GM08714 (cell line): Measurements from ENCODE around the gene DMD.

Experiments used
- H3K4me3 ChIP-seq: fragments of 200-500 bp; sonication (Bioruptor generic); 2 replicates; pipeline ENCODE4 v1.5.1; 2014; ENCODE audit warnings: mild to moderate bottlenecking, low read length, inconsistent platforms
- ZNF274 ChIP-seq: IDR thresholded peaks from 2 replicates; pipeline ENCODE4 v1.6.1; 2012; ENCODE audit warnings: mild to moderate bottlenecking, low read depth, low read length

DMD gene

DNA sequence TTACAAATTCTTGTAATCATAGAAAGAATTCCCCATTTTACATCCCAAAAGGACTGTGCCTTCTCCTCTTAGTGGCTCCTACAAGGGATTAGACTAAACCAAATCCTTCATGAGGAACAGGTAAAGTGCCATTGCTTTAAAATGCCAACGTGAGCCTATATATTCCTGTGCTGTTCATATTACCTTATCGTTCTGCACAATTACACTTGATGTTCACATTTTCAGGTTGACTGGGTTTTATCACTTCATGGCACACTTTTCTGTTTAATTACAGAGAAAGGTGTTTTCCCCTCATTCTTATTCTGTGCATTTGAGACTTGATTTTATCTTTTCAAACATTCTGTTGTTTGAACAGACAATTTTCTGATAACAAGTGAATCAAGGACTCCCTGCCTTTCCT is 1493.9 kb downstream of the DMD start:
- no peak overlapping the region for H3K4me3 ChIP-seq
- TF ChIP-seq ZNF274: no peak

DNA sequence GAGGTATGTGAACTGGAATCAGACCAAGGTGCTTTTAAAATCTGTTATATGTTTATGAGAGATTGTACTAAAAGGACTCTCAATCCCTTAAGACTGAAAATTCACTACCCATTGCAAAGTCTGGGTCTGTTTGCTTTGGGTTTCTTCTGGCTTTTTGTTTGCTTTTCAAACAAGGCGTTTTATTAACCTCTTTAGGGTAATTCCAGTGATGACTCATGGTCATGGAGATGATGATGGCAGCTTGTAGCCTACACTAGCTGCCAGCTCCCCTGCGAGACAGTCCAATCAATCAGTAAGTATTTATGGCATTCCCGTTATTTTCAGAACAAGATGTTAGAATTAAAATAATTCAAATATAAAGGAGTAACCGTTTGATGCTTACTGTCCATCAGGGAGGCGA is 1495.7 kb downstream of the DMD start:
- no peak overlapping the region for H3K4me3 ChIP-seq
- TF ChIP-seq ZNF274: no peak

DNA sequence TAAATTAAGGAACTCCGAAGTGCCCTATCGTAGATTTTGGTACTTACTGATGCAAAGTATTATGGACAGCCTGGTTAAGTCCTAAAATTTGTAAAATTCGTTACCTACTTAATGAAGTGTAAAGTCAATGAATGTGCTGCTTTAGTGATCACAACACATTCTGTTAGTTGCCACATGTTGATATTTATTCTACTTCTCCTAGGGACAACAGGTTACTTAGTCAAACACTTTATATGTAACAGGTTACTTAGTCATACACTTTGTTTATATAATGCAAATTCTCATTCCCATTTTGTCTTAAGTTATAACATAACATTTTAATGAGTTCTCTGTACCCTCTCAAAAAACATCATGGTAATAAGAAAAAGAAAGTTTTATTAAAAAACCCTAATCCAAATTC is 1496.6 kb downstream of the DMD start:
- no peak for TF ChIP-seq ZNF274
- H3K4me3 ChIP-seq: no peak overlapping the region

DNA sequence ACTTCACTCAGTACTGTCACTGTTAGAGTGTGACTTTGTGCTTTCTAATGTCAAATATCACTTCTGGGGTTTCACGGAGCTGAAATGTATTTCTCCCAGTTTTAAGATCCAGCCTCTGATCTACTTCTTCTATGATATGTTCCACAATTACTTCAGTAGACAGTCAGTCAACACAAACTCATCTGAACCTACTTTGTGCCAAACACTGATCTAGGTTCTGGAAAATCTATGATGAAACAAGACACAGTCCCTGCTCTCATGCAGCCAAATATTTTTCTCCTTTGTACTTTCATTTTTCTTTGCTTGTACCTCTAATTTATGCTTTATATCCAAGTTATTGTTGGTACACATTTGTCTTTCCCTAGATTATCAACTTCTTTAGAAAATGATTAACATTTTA is 1498.2 kb downstream of the DMD start:
- no peak for TF ChIP-seq ZNF274

DNA sequence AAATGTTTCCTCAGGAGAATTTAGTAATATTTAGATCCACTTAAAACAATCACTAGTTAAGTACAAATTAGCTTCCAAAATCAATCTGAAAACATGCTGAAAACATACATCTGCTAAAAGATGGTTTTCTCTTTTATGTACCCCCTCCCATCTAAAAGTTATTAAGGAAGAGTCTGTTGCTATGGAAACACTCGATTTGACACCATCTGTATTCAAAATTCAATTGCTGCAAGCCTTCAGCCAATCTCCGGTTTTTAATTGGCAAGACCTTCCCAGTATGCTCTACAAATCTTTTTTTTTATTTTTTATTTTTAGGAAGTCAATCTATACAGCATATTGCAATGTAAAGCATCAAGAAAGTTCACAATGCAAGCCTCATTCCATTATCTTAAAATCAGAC is 1500.2 kb downstream of the DMD start:
- TF ChIP-seq ZNF274: no peak
- H3K4me3 ChIP-seq: no peak overlapping the region

More for the DNA sequence above, 1498.2 kb downstream of the DMD start:
- no peak overlapping the region for H3K4me3 ChIP-seq

DNA sequence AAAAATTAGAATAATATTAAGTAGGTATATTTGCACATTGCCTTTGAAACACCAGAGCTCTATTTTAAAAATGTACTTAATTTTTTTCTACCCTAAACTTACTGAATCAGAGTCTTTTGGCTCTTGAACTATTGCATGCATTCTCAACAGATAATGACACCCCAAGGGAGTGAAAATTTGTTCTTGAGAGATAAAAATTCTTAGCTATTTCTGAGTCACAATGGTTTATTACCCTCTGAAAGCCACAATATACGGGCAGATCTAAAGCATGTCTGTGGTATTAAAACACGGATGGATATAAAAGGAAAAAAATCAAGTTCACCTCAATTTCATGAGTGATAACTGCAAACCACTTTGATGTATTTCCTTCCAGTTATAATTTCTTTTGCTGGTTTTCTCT is 1503.2 kb downstream of the DMD start:
- no peak overlapping the region for H3K4me3 ChIP-seq
- no peak for TF ChIP-seq ZNF274

DNA sequence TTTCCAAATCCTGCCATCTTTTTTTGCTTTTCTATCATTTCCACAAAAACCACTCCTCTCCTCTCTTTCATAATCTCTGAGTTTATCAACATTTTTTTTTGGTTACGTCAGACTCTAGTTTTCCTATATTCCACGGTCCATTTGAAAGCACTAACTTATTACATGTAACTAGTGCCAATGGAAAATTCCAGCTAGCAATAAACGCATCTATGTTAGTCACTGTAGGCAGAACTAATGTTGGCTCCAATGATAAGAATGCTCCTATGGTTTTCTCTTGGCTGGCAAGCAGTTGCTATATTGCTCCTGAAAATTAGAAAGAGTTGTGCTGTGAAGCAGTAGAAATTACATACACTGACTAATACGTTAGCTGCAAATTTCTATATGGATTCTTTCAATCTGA is 1504.9 kb downstream of the DMD start:
- TF ChIP-seq ZNF274: no peak
- no peak overlapping the region for H3K4me3 ChIP-seq

DNA sequence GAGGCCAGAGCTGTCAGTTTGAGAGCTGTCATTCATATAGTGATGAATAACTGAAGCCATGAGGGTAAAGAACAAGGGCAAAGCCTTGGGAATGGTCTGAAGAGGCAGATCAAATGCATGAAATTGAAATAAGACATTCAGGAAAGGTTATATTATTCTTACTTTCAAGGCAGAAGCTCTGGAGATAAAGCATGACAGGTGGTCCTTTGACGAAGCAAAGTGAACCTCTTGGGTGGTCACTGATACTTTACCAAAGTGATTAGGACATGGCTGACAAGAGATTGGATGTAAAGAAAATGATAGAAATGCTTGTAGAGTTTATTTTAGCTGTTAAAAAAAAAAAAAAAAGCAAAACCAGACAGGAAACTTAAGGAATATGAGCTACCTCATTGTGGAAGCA is 1505.5 kb downstream of the DMD start:
- no peak overlapping the region for H3K4me3 ChIP-seq
- TF ChIP-seq ZNF274: no peak

DNA sequence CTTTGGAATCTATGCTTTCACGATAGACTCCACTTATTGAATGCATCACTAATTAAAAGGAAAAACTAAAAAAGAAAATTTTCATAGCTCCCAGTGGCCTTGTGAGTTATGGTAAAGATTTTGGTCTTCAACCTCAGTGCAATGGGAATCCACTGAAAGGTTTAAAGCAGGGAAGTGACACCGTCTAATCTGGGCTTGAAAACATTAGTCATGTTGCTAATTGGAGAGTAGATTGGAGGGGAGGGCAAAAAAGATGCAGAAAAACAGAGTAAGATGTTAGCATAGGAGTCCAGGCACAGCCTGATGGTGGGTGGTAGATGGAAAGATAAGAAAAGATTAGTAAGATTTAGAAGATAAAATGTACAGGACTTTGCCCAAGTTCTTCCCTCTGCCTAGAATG is 1506.4 kb downstream of the DMD start:
- no peak for TF ChIP-seq ZNF274
- no peak overlapping the region for H3K4me3 ChIP-seq

DNA sequence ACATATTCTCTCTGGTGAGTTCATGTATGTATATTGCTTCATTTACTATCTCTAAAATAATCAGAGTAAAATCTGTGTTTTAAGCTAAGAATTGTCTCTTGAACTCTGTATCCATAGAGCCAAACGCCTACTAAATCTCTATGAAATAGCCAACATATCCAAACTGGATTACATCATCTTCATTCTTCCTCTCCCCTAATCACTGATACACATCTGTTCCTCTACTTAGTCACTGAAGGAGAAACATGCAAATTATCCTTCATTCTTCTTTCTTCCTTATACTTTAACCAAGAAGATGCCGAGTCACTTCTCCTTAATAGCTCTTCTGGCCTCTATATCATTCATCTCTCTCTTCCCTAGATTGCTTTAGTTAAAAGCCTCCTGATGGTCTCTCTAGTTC is 1509.1 kb downstream of the DMD start:
- H3K4me3 ChIP-seq: no peak overlapping the region
- TF ChIP-seq ZNF274: no peak

DNA sequence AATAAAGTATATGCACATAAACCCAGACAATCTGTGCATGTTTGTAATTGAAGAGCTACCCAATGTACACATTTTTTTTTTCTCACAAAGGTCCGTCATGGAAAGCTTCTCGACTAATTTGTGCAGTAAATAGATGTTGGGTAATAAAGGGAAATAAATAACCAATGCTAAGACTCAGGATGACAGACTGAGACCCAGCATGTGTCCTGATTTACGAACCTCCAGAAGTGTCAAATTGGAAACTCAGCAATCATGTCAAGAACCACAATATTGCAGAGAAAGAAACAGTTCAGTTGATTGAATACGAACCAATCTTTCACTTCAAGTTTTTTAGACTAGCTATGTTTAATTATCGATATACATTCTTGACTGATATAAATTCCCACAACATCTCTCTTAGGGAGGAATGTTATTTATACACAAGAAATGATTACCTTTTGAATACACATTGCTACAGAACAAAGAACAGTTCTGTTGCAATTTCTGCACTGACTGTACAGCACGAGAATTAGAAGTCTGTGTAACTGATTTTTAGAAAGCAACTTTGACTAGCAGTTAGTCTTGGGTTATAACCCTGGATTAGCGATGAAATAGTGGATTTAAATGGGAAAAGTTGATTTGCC is 1513.9 kb downstream of the DMD start:
- H3K4me3 ChIP-seq: no peak overlapping the region
- no peak for TF ChIP-seq ZNF274

DNA sequence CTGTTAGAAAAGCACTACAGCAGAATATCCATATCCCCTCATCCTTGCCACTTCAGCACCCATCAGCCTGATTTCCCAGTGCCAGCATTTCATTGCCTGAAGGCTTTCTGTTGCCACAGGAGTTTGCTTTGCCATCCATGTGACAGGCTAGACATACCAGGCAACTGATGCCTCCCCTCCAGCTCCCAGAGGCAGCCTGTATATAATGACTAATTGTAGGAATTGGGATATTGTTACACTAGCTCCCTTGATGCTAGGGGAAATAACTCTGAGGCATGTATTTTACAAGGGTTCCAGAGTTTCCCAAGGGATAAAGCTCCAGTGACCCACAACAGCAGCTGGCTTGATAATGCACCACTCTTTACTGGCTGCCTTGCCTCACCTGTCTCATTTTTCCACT is 1531.5 kb downstream of the DMD start:
- no peak overlapping the region for H3K4me3 ChIP-seq
- no peak for TF ChIP-seq ZNF274

DNA sequence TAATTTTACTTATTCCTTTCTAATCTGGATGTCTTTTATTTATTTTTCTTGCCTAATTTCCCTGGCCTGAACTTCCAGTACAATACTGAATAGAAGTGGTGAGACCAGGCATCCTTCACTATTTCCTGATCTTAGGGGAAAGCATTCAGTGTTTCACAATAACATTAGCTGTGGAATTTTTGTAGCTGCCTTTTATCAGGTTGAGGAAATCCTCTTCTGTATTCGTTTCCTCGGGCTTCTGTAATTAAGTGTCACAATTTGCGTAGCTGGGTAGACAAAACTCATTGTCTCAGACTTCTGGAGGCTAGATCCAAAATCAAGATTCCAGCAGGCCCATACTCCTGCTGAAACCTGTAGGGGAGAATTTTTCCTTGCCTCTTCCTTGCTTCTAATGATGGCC is 1541.1 kb downstream of the DMD start:
- no peak for TF ChIP-seq ZNF274
- H3K4me3 ChIP-seq: no peak overlapping the region

DNA sequence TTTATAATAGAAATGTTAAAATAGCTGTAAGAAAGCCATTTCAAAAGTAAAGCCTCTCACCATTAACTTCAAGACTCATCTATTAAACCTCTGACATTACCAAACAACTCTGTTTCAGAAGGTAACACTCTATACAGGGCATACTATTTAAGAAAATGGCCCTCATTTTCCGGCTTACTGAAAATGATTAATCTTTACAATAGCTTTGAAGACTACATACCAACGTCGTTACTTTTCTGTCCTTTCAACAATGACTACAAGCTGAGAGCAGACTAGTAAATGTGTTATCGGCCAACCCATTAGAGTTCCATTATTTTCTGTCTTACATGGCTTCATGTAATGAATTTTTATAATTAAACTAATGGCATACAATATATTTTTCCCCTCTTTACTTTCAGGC is 1545.9 kb downstream of the DMD start:
- no peak for TF ChIP-seq ZNF274
- no peak overlapping the region for H3K4me3 ChIP-seq

DNA sequence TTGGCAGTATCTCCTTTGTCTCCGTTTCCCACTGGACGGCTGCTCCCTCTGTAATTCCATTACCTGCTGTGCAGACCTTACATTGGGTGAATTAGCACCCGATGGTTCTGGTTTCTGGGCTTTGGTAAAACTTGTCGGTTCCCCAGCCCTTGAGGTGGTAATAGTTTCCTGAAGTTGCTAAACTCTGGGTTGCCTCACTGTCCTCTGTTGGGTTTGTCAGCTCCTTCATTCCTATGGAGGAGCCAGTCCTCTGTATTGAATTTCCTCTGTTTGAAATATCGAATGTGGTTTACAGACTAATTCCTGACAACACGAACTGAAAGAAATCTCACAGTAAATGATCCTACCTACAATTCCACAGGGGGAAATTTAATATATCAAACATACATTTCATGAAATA is 1548.2 kb downstream of the DMD start:
- H3K4me3 ChIP-seq: no peak overlapping the region
- TF ChIP-seq ZNF274: no peak

DNA sequence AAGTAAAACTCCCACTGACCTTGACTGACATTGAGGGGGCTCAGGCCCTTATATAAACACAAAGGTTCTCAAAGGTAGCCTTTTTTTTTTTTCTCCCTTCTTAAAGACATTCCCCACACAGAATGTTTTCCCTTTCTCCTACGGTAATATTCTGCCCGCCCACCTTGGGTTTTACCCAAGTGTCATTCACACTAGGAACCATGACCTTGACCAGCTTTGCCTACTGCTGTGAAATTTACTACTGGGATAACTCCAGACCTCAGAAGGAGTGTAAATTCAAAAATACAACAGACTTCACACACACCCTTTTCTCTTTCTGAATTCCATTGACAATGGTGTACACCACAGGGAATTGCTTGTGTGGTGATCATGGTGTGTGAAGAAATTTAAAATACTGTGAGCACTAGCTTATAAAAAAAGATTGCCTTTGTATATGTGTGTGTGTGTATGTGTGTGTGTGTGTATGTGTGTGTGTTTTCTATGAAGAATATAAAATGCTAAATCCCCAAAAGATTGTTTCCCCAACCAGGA is 1550.0 kb downstream of the DMD start:
- TF ChIP-seq ZNF274: no peak
- H3K4me3 ChIP-seq: no peak overlapping the region
